Prostate gland (tissue), 2 donors: Measurements from ENCODE around the gene CACNA1B.
"Not testable (repeated sequence)": the region's sequence is repeated elsewhere in the genome, so short reads cannot be mapped to it uniquely, and the experiment has no call there.

Experiments
- POLR2A ChIP-seq: fragments of 450-650 bp; IDR thresholded peaks from one replicate; pipeline ENCODE4 v1.6.1; 2016; ENCODE audit warnings: antibody characterized with exemption, mild to moderate bottlenecking
- TF ChIP-seq, protein P1 (sequence below), 4 experiments: fragments of 200-600 bp in 2 of 4; fragments of 450-650 bp in 2 of 4; sonication (generic) in 2 of 4; IDR thresholded peaks; 1 replicate in 3 of 4; 2 replicates in 1 of 4; pipeline ENCODE4 v1.5.1; 2016 to 2019; ENCODE audit warnings: antibody characterized with exemption in 4 of 4, mild to moderate bottlenecking in 2 of 4, moderate library complexity in 2 of 4

DNA sequence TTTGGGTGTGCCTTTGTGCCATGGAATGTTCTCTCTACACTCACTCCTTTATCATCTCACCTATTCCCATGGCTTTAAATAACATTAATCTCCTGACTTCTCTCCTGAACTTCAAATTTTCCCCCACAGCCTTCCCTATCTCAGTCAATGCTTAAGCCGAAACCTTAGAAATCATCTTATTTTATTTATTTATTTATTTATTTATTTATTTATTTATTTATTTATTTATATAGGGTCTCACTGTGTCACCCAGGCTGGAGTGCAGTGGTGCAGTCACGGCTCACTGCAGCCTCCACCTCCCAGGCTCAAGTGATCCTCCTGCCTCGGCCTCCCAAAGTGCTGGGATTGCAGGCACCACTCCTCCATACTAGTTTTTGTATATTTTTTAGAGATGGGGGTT, 229.5 kb downstream of the CACNA1B start:
- TF ChIP-seq, protein P1, sequence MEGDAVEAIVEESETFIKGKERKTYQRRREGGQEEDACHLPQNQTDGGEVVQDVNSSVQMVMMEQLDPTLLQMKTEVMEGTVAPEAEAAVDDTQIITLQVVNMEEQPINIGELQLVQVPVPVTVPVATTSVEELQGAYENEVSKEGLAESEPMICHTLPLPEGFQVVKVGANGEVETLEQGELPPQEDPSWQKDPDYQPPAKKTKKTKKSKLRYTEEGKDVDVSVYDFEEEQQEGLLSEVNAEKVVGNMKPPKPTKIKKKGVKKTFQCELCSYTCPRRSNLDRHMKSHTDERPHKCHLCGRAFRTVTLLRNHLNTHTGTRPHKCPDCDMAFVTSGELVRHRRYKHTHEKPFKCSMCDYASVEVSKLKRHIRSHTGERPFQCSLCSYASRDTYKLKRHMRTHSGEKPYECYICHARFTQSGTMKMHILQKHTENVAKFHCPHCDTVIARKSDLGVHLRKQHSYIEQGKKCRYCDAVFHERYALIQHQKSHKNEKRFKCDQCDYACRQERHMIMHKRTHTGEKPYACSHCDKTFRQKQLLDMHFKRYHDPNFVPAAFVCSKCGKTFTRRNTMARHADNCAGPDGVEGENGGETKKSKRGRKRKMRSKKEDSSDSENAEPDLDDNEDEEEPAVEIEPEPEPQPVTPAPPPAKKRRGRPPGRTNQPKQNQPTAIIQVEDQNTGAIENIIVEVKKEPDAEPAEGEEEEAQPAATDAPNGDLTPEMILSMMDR (IDR thresholded peaks at IDR 0.05) = not testable (repeated sequence)
- not testable (repeated sequence) for TF ChIP-seq POLR2A
